Measurements from ENCODE around the gene CENPF. TPM values are rescaled to one million over a fixed set of nuclear protein-coding genes. Genes with fewer than 3 reads are reported as not detected.

Gene CENPF
- total and polyA plus RNA-seq, 2 experiments from 2014 or later: 25.9 to 29.1 TPM

GRCh38 chr1:214640431-214641213 lies 37.6 kb downstream of the CENPF start:
- Histone ChIP-seq H3K4me1 (ENCODE audit: insufficient read depth) (peaks cover 13% of the 10 kb centered on the region), H3K9me2 (ENCODE audit: insufficient read depth) (no peaks in the 10 kb centered on the region), H3K27ac (no peak overlapping the region), H3K36me3 (ENCODE audit: low read depth) (no peaks in the 10 kb centered on the region), H3K27me3 (replicated peaks; ENCODE audit: insufficient read depth) (no peaks in the 10 kb centered on the region), H3K9ac (no peak overlapping the region), H3F3A (ENCODE audit: insufficient read depth) (no peaks in the 10 kb centered on the region; the same call in 1 of the 2 replicates), H3K4me2 (ENCODE audit: unreplicated experiment) (no peak overlapping the region), H3K9me3 (ENCODE audit: low read depth) (no peaks in the 10 kb centered on the region), H2AFZ (no peak overlapping the region), H4K20me1 (ENCODE audit: insufficient read depth) (no peaks in the 10 kb centered on the region), H3K79me2 (ENCODE audit: insufficient read depth) (no peaks in the 10 kb centered on the region), H3K4me3 (no peak overlapping the region)
- WGBS, 2 experiments (ENCODE audit: low coverage in 1 of 2, low lambda C conversion rate in 2 of 2, missing lambda C conversion rate in 2 of 2): 95 to 99% methylated on average over 6 of the region's 6 CpGs
- in situ Hi-C loops (cut with MboI): no loop called here
- peak; percentile 12 for DNase-seq
- TF ChIP-seq EZH2 (IDR thresholded peaks at IDR 0.05; ENCODE audit: insufficient read depth, poor library complexity, severe bottlenecking) (no peak), EZH2phosphoT487 (IDR thresholded peaks at IDR 0.05; ENCODE audit: insufficient read depth, low read depth) (no peak)

DNA sequence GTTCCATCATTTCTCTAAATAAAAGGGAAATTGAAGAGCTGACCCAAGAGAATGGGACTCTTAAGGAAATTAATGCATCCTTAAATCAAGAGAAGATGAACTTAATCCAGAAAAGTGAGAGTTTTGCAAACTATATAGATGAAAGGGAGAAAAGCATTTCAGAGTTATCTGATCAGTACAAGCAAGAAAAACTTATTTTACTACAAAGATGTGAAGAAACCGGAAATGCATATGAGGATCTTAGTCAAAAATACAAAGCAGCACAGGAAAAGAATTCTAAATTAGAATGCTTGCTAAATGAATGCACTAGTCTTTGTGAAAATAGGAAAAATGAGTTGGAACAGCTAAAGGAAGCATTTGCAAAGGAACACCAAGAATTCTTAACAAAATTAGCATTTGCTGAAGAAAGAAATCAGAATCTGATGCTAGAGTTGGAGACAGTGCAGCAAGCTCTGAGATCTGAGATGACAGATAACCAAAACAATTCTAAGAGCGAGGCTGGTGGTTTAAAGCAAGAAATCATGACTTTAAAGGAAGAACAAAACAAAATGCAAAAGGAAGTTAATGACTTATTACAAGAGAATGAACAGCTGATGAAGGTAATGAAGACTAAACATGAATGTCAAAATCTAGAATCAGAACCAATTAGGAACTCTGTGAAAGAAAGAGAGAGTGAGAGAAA lies 38.4 kb downstream of the CENPF start:
- H3K9me3 ChIP-seq (ENCODE audit: low read depth): no peaks in the 10 kb centered on the region
- no peak overlapping the region for H3K4me2 ChIP-seq (ENCODE audit: unreplicated experiment)
- H3F3A ChIP-seq (ENCODE audit: insufficient read depth): no peaks in the 10 kb centered on the region; the same call in 1 of the 2 replicates
- H3K4me3 ChIP-seq: no peak overlapping the region
- H3K27ac ChIP-seq: no peak overlapping the region
- in situ Hi-C loops (cut with MboI): no loop called here
- H3K9ac ChIP-seq: no peak overlapping the region
- TF ChIP-seq EZH2 (IDR thresholded peaks at IDR 0.05; ENCODE audit: insufficient read depth, poor library complexity, severe bottlenecking): no peak
- no peak for TF ChIP-seq EZH2phosphoT487 (IDR thresholded peaks at IDR 0.05; ENCODE audit: insufficient read depth, low read depth)
- peaks cover 13% of the 10 kb centered on the region for H3K4me1 ChIP-seq (ENCODE audit: insufficient read depth)
- no peak for DNase-seq
- no peaks in the 10 kb centered on the region for H3K36me3 ChIP-seq (ENCODE audit: low read depth)
- H3K27me3 ChIP-seq (replicated peaks; ENCODE audit: insufficient read depth): no peaks in the 10 kb centered on the region
- H2AFZ ChIP-seq: no peak overlapping the region
- H3K79me2 ChIP-seq (ENCODE audit: insufficient read depth): no peaks in the 10 kb centered on the region
- H4K20me1 ChIP-seq (ENCODE audit: insufficient read depth): no peaks in the 10 kb centered on the region
- WGBS, 2 experiments (ENCODE audit: low coverage in 1 of 2, low lambda C conversion rate in 2 of 2, missing lambda C conversion rate in 2 of 2): 98 to 100% methylated on average over 2 of the region's 2 CpGs
- H3K9me2 ChIP-seq (ENCODE audit: insufficient read depth): no peaks in the 10 kb centered on the region

DNA sequence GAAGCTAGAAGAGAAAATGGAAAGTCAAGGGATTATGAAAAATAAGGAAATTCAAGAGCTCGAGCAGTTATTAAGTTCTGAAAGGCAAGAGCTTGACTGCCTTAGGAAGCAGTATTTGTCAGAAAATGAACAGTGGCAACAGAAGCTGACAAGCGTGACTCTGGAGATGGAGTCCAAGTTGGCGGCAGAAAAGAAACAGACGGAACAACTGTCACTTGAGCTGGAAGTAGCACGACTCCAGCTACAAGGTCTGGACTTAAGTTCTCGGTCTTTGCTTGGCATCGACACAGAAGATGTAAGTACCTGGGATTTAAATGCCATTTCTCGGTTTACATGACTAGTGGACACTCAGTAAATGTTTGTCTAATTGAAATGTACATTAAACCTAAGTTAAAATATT lies 40.0 kb downstream of the CENPF start:
- in situ Hi-C loops (cut with MboI): no loop called here
- Histone ChIP-seq H3K27ac (no peak overlapping the region), H3K79me2 (ENCODE audit: insufficient read depth) (no peaks in the 10 kb centered on the region), H3K9me2 (ENCODE audit: insufficient read depth) (no peaks in the 10 kb centered on the region), H3K4me1 (ENCODE audit: insufficient read depth) (peaks cover 8% of the 10 kb centered on the region), H4K20me1 (ENCODE audit: insufficient read depth) (no peaks in the 10 kb centered on the region), H3K27me3 (replicated peaks; ENCODE audit: insufficient read depth) (no peaks in the 10 kb centered on the region), H3K9me3 (ENCODE audit: low read depth) (no peaks in the 10 kb centered on the region), H3K4me3 (no peak overlapping the region), H3F3A (ENCODE audit: insufficient read depth) (no peaks in the 10 kb centered on the region; the same call in 1 of the 2 replicates), H2AFZ (no peak overlapping the region), H3K9ac (no peak overlapping the region), H3K4me2 (ENCODE audit: unreplicated experiment) (no peak overlapping the region), H3K36me3 (ENCODE audit: low read depth) (no peaks in the 10 kb centered on the region)
- TF ChIP-seq EZH2phosphoT487 (IDR thresholded peaks at IDR 0.05; ENCODE audit: insufficient read depth, low read depth) (no peak), EZH2 (IDR thresholded peaks at IDR 0.05; ENCODE audit: insufficient read depth, poor library complexity, severe bottlenecking) (no peak)
- 88 to 90% methylated on average over 8 of the region's 8 CpGs for WGBS, 2 experiments (ENCODE audit: low coverage in 1 of 2, low lambda C conversion rate in 2 of 2, missing lambda C conversion rate in 2 of 2)
- no peak for DNase-seq

DNA sequence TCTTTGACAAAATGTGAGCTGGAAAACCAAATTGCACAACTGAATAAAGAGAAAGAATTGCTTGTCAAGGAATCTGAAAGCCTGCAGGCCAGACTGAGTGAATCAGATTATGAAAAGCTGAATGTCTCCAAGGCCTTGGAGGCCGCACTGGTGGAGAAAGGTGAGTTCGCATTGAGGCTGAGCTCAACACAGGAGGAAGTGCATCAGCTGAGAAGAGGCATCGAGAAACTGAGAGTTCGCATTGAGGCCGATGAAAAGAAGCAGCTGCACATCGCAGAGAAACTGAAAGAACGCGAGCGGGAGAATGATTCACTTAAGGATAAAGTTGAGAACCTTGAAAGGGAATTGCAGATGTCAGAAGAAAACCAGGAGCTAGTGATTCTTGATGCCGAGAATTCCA lies 42.7 kb downstream of the CENPF start:
- no peak overlapping the region for H2AFZ ChIP-seq
- TF ChIP-seq EZH2phosphoT487 (IDR thresholded peaks at IDR 0.05; ENCODE audit: insufficient read depth, low read depth): no peak
- WGBS, 2 experiments (ENCODE audit: low coverage in 1 of 2, low lambda C conversion rate in 2 of 2, missing lambda C conversion rate in 2 of 2): 95 to 98% methylated on average over 10 of the region's 10 CpGs
- H3K9me2 ChIP-seq (ENCODE audit: insufficient read depth): no peaks in the 10 kb centered on the region
- no peaks in the 10 kb centered on the region for H3K79me2 ChIP-seq (ENCODE audit: insufficient read depth)
- H3K4me2 ChIP-seq (ENCODE audit: unreplicated experiment): no peak overlapping the region
- DNase-seq: no peak
- no peak overlapping the region for H3K27ac ChIP-seq
- H3K4me1 ChIP-seq (ENCODE audit: insufficient read depth): no peaks in the 10 kb centered on the region
- H3K36me3 ChIP-seq (ENCODE audit: low read depth): 0 out of 2 replicates have a peak, but pooled peaks cover 5% of the 10 kb centered on the region
- no peaks in the 10 kb centered on the region for H3K9me3 ChIP-seq (ENCODE audit: low read depth)
- H3F3A ChIP-seq (ENCODE audit: insufficient read depth): no peaks in the 10 kb centered on the region
- no peak overlapping the region for H3K9ac ChIP-seq
- no peak overlapping the region for H3K4me3 ChIP-seq
- no peaks in the 10 kb centered on the region for H3K27me3 ChIP-seq (replicated peaks; ENCODE audit: insufficient read depth)
- in situ Hi-C loops (cut with MboI): no loop called here
- no peaks in the 10 kb centered on the region for H4K20me1 ChIP-seq (ENCODE audit: insufficient read depth)

Data from GM23248 (cell line).